DMS53 treated with DMSO at 0.1 percent for 48 hours (cell line): ENCODE data around the gene CAMK2B.

Experiments
- DNase-seq: peaks from one replicate; lab custom pipeline; 2025; ENCODE audit not compliant: unreplicated experiment; lab: John Stamatoyannopoulos, UW

Gene CAMK2B

GRCh38 chr7:44287488-44288380, 37.7 kb downstream of the CAMK2B start:
- no peak for DNase-seq

GRCh38 chr7:44286618-44287487, 38.5 kb downstream of the CAMK2B start:
- no peak for DNase-seq

- no peak for DNase-seq
These were observed 39.2 kb downstream of the CAMK2B start for GRCh38 chr7:44286182-44286617.

- no peak for DNase-seq
These were observed 39.8 kb downstream of the CAMK2B start for GRCh38 chr7:44285561-44285960.

DNA sequence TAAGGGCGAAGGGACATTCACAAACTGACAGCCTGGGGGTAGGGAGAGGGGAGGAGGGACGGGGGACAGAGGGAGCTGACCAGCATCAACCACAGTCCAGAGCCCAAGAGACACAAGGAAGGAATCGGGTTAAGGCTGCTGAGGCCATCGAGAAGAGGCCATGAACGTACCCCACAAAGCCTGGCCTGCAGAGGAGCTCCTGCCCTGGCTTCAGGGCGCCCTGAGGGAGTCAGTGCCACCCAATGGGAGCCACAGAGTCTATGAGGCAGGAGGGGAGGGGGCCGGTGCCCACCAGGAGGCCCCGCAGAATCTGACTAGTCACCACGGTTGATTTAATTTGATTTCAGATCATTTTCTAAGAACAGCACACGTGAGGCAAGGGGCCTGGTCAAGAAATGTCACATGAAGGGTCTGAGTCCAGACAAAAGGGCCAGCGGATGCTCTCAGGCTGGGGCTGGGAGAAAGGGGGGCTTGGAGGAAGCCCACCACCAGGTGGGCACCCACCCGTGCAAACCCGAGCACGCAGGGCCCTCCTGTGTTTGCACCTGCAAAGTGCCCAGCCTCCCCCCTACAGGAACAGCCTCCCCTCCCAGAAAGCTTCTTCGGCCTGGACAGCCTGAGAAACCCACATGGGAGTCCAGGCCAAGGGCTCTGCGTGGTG, 40.4 kb downstream of the CAMK2B start:
- no peak for DNase-seq

- DNase-seq, result no peak
These were observed 41.2 kb downstream of the CAMK2B start for GRCh38 chr7:44284216-44284615.

DNA sequence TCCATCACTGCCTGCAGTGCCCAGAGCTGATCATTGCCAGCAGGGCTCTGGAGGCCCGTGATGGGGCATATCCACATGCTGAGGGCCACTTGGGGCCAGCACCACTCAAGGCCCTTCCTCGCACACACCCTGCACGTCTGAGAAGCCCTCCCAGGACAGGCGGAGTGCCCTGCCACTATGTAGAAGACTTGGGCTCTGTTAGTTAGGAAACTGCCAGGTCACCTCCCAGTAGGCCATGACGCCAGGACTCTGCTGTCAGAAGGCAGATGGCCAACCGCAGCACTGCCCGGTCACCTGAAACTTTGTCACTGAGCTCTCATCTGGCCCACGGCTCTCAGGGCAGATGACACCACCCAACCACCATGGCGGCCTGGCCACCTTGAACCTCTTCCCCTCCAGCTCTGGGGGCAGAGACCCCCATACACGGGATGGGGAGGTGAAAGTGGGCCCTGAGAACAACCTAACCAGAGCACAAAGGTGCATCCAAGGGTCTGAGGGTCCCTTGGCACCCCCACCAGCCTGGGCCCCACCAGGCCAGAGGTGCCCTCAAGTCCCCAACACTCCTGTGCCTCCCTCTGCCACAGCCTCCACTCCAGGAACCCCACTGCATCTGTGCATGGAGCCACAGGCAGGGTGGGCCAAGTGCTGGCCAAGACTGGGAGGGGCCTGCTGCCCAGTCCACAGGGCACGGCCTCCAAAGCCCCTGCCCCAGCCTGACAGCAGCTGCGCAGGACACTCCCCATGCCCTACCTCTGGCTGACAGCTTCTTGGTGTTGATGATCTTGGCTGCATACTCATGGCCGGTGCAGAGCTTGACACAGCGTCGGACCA, 41.8 kb downstream of the CAMK2B start:
- DNase-seq, result no peak

DNA sequence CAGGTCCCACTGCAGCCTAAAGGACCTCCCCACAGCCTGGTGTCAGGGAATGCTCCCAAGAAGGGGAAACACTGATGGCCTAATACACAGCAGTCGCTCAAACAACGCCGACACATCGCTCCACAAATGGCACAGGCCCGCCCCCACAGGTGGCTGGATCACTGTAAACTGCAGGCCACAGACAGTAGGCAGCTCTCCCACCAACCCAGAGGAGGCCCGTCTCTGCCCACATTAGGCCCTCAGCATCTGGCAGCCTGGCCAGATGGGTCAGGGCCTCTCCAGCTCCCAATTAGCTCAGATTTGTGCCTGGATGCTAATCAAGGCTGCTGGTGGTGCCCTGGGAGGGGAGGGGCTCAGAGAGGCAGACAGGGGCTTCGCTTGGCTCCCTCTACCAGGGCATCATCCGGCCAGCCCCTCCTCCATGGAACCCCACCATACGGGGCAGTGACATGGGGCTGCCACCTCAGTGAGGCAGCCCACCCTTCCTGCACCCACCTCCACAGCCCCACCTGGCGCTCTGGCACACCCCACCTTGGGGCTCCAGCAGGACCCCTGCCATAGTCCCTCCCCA, 42.7 kb downstream of the CAMK2B start:
- DNase-seq, result no peak

- DNase-seq, result no peak
These were observed 43.4 kb downstream of the CAMK2B start for GRCh38 chr7:44281811-44282600.

- no peak for DNase-seq
These were observed 44.2 kb downstream of the CAMK2B start for GRCh38 chr7:44280993-44281721.

GRCh38 chr7:44280636-44280992, 44.8 kb downstream of the CAMK2B start:
- DNase-seq, result no peak

GRCh38 chr7:44279731-44280505, 45.5 kb downstream of the CAMK2B start:
- DNase-seq, result no peak

DNA sequence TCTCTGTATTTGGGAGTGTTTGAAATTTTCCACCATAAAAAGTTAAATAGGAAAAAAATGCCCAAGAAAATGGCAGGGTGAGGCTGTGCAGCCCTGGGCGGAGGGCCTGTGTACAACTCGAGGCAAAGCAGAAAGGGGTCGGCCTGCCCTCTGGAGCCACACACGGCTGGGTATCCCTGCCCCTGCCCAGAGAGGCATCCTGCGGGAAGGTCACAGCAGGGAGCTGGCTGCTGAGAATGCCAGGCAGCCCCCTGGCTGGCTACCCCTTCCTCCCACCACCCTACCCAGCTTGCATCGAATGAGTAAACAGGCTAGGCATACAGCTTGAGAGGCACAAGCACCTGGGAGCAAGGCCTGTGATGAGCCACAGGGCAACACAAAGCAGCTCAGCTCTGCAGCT, 46.1 kb downstream of the CAMK2B start:
- no peak for DNase-seq

DNA sequence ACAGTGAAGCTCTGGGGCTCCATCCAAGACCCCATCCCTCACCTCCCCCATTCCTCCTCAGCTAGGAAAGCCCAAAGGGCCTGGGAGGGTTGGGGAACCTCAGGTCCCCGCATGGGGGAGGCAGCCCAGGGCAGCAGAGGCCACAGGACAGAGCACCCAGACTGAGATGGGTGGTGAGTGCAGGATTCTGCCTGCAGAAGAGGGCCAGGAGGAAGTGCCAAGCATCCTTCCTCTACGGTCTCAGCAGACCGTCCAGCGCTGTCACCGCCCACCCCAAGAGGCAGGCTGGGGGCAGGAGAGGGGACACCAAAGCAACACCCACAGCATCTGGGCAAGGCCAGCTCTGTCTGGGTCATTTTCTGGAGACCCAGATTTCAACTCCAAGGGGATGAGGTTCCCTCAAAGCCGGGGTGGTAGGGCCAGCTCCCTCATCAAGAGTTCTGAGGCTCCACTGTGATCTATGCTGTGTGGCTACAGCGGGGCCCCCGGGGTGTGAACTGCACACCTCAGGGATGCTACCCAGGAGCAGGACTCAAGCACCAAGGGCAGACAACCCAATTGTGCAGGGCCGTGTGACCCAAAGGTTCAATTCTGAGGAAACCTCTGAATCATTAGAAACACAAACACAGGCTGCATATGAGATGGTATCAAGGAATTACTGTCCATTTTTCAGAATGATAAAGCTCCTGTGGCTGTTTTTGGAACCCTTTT, 46.8 kb downstream of the CAMK2B start:
- DNase-seq, result no peak

GRCh38 chr7:44277851-44278250, 47.5 kb downstream of the CAMK2B start:
- no peak for DNase-seq

- no peak for DNase-seq
These were observed 48.0 kb downstream of the CAMK2B start for GRCh38 chr7:44277391-44277790.

GRCh38 chr7:44276571-44277221, 48.7 kb downstream of the CAMK2B start:
- DNase-seq, result no peak
